Neural progenitor cell (in vitro differentiated cells): ENCODE measurements around the gene REPIN1.

Experiments used
- CTCF ChIP-seq: fragments of 200-600 bp; sonication (generic); IDR thresholded peaks from 2 replicates; pipeline ENCODE4 v1.5.1; 2017; ENCODE audit warnings: antibody characterized with exemption, mild to moderate bottlenecking
- EZH2 ChIP-seq: fragments of 200-600 bp; sonication (generic); IDR thresholded peaks from 2 replicates; pipeline ENCODE4 v1.6.1; 2017; ENCODE audit warnings: antibody characterized with exemption, mild to moderate bottlenecking, moderate library complexity
- EZH2phosphoT487 ChIP-seq: fragments of 200-600 bp; sonication (generic); IDR thresholded peaks from 2 replicates; pipeline ENCODE4 v1.6.1; 2017; ENCODE audit warnings: antibody characterized with exemption

GRCh38 chr7:150385302-150385723, 16.7 kb downstream of the REPIN1 start:
- TF ChIP-seq CTCF = no peak
- TF ChIP-seq EZH2 = no peak
- TF ChIP-seq EZH2phosphoT487 = no peak
